ENCODE data around the gene RSKR. TPM values are rescaled to one million over a fixed set of nuclear protein-coding genes. Genes with fewer than 3 reads are reported as not detected.
A peak's percentile ranks its signal among the peaks of the same experiment; 100 is the strongest.
"Not testable (repeated sequence)": the region's sequence is repeated elsewhere in the genome, so short reads cannot be mapped to it uniquely, and the experiment has no call there.

Gene RSKR
- total RNA-seq, 1 donor from 2014 or later: 2.3 TPM

DNA sequence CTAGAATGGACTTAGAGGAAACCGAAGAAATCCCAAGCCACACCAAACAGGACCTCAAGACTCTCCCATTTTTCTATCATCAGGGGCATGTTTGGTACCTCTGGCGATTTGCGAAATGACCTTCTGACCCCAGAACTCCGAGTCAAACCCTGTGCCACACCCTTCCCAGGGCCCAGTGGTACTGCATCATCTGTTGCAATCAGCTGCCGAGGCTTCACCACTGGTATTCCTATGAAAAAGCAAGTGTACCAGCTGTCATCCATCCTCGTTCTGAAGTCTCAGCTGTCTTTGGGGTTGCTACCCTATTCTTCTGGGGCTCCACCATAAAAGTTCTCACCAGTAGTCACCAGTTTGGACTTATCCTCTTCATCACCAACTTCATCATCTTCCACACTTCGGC lies 2.3 kb upstream of the RSKR start:
- Histone ChIP-seq H3K27me3 (ENCODE audit: control insufficient read depth, insufficient read depth, low read length) (no peaks in the 10 kb centered on the region), H3K36me3 (ENCODE audit: control insufficient read depth, insufficient read depth, low read length) (peaks cover 6% of the 10 kb centered on the region), H3K4me3 (ENCODE audit: low read depth, low read length) (no peak overlapping the region)
- TF ChIP-seq, protein P1, sequence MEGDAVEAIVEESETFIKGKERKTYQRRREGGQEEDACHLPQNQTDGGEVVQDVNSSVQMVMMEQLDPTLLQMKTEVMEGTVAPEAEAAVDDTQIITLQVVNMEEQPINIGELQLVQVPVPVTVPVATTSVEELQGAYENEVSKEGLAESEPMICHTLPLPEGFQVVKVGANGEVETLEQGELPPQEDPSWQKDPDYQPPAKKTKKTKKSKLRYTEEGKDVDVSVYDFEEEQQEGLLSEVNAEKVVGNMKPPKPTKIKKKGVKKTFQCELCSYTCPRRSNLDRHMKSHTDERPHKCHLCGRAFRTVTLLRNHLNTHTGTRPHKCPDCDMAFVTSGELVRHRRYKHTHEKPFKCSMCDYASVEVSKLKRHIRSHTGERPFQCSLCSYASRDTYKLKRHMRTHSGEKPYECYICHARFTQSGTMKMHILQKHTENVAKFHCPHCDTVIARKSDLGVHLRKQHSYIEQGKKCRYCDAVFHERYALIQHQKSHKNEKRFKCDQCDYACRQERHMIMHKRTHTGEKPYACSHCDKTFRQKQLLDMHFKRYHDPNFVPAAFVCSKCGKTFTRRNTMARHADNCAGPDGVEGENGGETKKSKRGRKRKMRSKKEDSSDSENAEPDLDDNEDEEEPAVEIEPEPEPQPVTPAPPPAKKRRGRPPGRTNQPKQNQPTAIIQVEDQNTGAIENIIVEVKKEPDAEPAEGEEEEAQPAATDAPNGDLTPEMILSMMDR (IDR thresholded peaks at IDR 0.05; ENCODE audit: insufficient read depth, low read length, poor library complexity, severe bottlenecking): no peak
- no peak for DNase-seq (ENCODE audit: low read depth)

DNA sequence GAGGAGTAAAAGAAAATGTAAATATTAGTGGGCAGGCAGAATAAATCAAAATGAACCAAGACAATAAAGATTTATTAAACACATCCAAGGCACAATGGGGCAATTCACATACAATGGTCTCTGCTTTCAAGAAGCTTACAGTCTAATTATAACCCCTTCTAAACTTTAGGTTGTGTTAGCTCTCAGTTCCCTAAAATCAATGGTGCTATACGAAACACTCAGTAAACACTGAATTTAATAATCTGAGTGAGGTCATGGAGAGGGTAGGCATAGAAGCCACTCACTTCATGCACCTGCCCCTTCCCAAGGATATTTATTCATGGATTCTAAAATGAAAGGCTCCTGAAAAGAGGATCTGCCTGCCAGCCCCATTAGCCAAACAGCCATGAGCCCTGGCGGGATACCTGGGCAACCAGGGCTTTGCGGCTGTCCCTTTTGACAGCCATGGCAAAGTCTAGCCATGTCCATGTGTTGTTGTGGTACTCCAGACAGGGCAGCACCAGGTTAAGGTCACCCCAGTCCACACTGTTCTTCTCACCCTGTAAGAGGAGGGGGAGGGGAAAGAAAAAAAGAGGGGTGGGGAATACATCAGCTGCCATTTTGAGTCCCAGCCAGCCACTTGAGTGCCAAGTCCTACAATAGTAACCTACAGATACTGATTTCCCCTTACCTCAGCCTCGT lies 1.4 kb upstream of the RSKR start:
- H3K36me3 ChIP-seq (ENCODE audit: control insufficient read depth, insufficient read depth, low read length): peaks cover 6% of the 10 kb centered on the region
- H3K27me3 ChIP-seq (ENCODE audit: control insufficient read depth, insufficient read depth, low read length): no peaks in the 10 kb centered on the region
- H3K4me3 ChIP-seq (ENCODE audit: low read depth, low read length): no peak overlapping the region
- TF ChIP-seq, protein P1 (IDR thresholded peaks at IDR 0.05; ENCODE audit: insufficient read depth, low read length, poor library complexity, severe bottlenecking): no peak
- DNase-seq (ENCODE audit: low read depth): no peak

DNA sequence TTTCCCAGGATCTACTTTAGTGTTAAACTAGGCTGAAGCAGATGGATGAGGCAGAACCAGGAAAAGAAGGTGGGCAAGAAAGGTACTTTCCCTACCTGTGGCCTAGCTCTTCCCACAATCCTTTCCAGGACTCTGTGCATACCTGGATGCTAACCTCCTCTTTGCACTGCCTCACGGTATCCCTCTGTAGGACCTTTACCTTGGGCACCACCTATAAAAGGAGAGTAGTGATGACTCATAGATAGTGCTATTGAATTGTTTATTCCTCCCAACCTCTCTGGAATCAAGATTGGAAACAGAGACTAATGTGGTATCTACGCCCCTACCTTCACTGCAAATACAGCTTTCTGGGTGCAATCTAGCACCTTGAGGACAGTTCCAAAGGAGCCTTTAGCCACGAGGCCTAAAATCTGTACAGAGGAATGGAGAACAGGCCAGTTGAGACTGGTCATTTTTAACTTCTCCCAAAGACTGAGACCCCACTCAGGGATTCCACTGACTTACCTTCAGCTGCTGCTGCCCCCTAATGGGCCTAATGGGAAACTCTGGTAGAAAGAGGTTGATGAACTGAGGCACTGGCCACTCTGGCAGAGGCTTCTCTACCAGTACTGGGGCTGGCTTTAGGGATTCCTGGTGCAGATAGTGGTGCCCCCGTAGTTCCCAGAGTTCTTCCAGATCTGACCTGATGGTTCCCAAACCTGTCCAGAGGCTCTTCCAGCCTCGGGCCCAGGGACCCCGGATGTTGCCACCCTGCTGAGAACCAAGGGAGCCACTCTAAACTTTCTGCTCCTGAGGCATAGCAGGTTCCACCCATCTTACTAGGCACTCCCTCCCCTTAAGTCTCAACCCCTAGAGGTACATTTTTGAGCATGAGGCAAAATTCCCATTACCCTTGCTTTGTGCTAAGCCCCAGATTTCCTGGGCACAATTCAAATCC lies 781 bp downstream of the RSKR start:
- TF ChIP-seq, protein P1 (IDR thresholded peaks at IDR 0.05; ENCODE audit: insufficient read depth, low read length, poor library complexity, severe bottlenecking): peak; percentile 77
- H3K27me3 ChIP-seq (ENCODE audit: control insufficient read depth, insufficient read depth, low read length): no peaks in the 10 kb centered on the region
- DNase-seq (ENCODE audit: low read depth): no peak
- peaks cover 1% of the 10 kb centered on the region for H3K36me3 ChIP-seq (ENCODE audit: control insufficient read depth, insufficient read depth, low read length)
- H3K4me3 ChIP-seq (ENCODE audit: low read depth, low read length): no peak overlapping the region

DNA sequence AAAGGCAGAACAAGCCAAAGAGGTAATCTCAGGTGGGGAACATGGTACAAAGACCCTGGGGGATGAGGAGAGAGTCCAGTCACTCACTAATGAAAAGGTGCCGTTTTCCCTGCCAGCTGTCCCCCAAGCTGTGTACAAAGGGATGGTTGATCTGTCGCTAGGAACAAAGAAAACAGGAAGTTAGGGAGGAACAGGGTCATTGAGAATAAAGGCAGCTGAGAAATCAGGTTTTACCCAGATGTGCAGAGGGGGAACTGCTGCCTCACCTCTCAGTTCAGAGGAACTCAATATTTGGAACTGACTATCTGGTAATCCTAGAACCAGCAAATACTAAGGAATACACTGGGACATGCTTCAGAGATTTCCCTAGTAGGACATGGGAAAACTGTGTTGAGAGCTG lies 1.5 kb downstream of the RSKR start:
- no peak overlapping the region for H3K4me3 ChIP-seq (ENCODE audit: low read depth, low read length)
- no peaks in the 10 kb centered on the region for H3K27me3 ChIP-seq (ENCODE audit: control insufficient read depth, insufficient read depth, low read length)
- H3K36me3 ChIP-seq (ENCODE audit: control insufficient read depth, insufficient read depth, low read length): peaks cover 1% of the 10 kb centered on the region
- DNase-seq (ENCODE audit: low read depth): no peak
- TF ChIP-seq, protein P1 (IDR thresholded peaks at IDR 0.05; ENCODE audit: insufficient read depth, low read length, poor library complexity, severe bottlenecking): no peak

DNA sequence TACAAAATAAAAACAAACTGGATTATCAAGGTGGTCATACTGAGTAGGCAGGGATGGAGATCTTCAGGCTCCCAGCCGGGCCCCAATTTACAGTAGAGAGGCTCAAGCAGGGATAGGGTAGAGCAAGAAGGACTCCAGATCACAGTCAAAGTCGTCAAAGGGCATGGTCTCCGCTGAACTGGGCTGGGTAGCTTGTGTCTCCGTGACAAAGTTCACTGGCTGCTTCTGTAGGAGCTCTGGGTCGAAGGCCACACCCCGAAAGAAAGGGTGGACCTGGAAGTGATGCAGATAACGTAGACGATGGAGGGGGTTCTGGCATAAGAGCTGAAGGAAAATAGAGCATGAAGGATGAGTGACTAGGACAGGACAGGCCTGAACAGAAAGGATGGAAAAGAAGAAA lies 3.6 kb downstream of the RSKR start:
- no peak overlapping the region for H3K4me3 ChIP-seq (ENCODE audit: low read depth, low read length)
- no peak for DNase-seq (ENCODE audit: low read depth)
- TF ChIP-seq, protein P1 (IDR thresholded peaks at IDR 0.05; ENCODE audit: insufficient read depth, low read length, poor library complexity, severe bottlenecking): no peak
- H3K27me3 ChIP-seq (ENCODE audit: control insufficient read depth, insufficient read depth, low read length): no peaks in the 10 kb centered on the region
- H3K36me3 ChIP-seq (ENCODE audit: control insufficient read depth, insufficient read depth, low read length): peaks cover 1% of the 10 kb centered on the region

DNA sequence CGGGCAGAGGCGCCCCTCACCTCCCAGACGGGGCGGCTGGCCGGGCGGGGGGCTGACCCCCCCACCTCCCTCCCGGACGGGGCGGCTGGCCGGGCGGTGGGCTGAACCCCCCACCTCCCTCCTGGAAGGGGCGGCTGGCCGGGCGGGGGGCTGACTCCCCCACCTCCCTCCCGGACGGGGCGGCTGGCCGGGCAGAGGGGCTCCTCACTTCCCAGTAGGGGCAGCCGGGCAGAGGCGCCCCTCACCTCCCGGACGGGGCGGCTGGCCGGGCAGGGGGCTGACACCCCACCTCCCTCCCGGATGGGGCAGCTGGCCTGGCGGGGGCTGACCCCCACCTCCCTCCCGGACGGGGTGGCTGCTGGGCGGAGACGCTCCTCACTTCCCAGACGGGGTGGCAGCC lies 10.0 kb downstream of the RSKR start:
- not testable (repeated sequence) for H3K27me3 ChIP-seq (ENCODE audit: control insufficient read depth, insufficient read depth, low read length); H3K36me3 ChIP-seq (ENCODE audit: control insufficient read depth, insufficient read depth, low read length); DNase-seq (ENCODE audit: low read depth); H3K4me3 ChIP-seq (ENCODE audit: low read depth, low read length)

Data from kidney epithelial cell (primary cell).